HG03342 (cell line): Measurements from ENCODE around the gene RND3.

Experiments used
- ATAC-seq: cut with Tn5 transposase; IDR thresholded peaks from one replicate; pipeline ENCODE4 v1.9.1; 2021; ENCODE audit warnings: mild to moderate bottlenecking, moderate library complexity; ENCODE audit not compliant: unreplicated experiment

The RND3 gene

DNA sequence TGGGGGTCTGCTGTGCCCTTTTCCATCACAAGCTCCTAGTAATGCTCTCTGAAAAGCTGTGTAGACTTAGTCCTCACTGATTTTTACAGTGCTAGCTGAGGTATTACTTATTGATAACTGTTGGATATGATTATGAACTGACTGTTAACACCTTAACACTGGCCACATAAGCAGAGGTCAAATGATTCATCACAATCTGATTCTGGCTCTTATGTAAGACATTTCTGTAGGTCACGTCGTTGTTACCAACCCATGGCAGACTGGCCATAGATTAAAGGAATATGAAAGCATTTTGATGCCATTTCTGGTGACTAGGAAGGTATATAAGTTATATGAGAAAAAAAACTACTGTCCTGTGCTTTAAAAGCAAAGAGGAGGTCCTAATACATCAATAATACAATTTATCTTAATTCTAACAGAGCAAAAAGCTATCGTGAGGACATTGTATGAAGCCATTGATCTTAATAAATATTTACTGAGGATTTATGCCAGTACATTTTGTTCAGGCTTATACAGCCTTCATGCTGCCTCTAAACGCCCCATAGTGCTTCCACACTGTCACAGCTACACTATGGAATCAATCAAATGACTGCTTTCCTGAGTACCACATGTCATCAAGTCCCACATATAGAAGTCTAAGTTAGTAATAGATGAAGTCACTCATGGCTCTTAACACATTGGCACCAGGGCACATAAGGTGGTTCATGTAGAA lies 6.9 kb upstream of the RND3 start:
- ATAC-seq: no peak

DNA sequence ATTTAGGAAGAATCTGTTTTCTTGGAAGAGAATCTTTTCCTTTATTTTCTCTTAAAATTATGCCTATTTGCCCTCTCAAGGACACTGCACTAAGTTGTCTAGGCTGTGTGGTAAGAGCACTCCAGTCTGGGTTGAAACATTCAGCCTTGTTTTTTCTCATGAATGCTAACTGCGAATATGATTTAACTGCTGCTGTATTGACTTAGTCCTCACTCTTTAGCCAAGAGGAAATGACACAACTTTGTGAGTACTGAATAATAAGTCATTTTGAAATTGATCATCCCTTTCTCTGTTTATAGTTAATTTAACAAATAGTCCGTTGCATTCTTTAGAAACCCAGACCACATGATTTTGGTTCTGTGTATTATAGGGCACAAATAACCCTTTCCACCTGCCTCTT lies 4.5 kb upstream of the RND3 start:
- no peak for ATAC-seq

DNA sequence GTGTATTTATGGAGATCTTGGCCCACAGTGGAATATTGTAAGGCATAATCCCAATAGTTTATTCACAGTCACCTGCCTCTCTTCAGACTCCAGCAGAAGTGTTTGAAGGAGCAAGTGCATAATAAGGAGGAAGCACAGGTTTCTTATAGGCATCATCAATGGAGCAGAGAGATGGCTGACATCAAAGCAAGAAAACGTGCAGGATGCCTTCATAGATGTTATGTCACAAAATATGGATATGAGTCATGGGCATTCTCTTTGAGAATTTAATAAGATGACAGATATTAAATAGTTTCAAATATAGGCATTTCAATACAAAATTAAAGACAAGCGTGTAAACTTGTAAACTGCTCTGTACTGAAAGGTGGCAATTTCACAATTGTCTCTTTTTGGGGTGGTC lies 4.0 kb upstream of the RND3 start:
- ATAC-seq: no peak

DNA sequence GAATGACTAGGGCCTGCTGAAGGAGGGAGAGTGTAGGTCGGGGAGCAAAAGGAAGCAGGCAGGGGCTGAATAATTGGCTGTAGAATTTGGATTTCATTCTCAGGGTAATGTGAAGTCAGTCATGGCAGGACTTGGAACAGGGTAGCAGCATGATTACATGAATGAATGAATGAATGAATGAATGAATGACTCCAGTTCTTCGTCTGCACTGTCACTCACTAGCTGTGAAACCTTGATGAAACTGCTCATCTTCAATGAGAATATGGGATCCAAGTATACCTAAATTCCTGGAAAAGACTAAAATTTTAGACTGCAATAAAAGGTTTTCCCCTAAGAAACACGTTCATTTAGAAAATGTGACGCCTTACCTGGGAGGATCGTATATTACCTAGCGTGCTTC lies 3.0 kb upstream of the RND3 start:
- ATAC-seq: no peak

DNA sequence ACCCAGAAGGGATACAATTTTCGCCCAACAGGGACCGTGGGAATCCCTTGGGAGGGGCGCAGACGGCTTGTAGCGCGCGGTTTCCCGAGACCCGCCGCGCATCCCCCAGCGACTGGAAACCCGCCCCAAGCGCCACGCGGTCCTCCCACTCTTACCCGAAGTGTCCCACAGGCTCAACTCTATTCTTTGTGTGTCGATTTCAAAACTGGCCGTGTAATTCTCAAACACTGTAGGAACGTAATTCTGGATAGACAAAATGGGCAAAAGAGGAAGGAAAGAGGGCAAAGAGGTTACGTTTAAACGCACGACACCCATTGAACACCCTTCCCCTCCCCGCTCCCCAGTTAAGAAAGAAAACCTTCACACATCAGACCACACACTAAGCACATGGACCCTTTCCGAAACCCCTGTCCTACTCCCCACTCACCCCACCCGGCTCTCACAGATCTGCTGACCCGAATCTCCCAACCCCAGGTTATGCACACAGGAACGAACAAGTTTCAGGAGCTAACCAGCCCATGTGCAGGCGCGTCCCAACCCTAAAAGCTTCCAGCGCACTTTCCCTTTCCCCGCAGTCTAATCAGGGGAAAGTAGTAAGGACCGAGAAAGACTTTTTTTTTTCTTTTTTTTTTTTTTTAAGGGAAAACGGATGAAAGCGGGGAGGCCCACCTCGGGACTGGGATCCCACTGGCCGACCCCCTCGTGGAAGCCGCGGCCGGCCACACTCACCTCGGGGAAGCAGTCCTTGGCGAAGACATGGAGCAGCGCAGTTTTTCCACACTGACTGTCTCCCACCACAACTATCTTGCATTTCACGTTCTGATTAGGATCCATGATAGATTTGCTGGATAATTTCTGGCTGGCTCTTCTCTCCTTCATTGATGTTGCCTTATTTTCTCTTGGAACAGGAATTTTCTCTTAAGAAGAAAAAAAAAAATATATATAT lies 655 bp downstream of the RND3 start:
- ATAC-seq: no peak

DNA sequence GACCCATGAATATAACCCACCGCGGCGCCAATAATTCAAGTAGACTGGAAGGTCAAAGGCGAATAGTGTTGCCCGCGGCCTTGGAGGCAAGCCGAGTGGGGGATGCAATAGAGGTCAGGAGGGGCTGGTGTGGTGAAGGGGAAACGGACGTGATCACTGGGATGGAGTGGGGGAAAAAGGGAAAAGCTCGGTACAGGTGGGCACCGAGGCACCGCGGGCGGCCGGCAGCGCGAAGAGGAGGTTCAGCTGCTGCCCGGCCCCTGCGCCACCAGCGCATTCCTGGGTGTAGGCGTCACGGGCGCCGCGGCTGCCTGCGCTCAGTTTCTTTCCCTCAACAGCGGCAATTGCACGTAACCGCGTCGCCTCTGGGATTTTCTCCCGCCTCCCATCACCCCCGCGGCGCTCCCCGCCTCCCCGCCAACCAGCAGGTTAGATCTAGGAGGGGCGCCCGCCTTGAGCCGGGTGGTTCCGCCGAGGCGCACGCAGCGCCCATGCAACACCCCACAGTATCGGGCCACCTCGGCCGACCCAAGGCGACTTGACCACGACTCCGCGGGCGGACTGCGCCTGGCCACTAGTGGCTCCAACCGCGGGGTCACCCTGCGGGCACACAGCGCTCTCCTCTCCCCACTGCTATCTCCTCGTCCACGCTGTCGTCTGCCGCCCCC lies 1.5 kb downstream of the RND3 start:
- no peak for ATAC-seq

DNA sequence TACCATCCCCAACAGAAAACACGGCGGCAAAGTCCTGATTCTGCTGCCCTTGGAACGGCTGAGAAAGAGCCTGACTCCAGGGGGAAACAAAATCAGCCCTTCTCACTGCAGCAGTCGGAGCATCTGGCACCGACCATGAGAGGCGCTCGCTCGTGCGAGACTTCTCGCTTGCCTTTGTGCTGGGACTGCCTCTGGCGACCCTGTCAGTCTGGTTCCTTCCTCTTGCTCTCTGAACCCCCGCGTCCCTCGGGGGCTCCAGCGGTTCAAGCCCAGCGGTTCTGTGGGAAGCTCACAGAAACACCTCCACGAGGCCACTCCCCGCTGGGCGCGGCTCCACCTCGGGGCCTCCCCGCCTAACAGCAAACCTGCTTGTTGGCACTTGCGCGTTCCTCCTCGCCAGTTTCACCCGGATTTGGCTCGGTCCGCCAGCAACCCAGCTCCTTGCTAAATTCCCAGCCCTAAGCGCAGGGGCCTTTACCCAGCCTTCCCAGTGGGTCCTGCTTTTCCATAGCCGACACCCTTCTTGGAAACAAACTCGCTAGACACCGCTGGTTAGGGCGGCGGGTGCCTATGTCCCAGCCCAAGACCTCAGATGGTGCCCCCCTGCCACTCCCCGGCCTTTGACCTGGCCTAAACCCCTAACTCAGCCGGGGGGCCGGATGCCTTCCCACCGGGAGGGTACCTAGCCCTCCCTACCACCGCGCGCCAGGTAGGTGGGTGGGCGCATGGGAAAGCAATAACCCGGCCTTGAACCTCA lies 2.2 kb downstream of the RND3 start:
- ATAC-seq: peak; percentile 45

DNA sequence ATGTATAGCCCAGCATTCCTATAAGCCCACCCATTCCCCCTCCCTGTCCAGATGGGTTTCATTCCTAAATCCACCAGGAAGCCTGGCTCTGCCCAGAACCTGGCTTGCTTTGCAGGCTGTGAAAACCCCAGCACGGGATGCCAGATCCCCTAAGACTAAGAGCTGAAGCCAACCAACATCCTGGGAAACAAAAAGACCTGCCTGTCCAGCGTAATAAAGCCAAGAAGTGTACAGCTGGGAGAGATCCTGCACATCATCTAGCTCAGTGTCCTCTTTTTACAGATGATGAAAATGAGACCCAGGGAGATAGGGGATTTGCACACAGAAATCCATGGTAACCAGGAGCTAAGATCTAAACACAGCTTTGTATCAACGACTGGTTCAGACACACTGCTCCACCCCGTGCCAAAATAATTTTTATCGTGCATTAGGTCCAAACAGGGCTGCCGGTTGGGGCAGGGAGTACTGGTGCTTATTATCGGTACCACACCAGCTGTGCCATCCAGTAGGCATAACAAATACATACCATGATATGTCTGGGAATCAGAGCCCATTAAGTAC lies 2.9 kb downstream of the RND3 start:
- no peak for ATAC-seq

DNA sequence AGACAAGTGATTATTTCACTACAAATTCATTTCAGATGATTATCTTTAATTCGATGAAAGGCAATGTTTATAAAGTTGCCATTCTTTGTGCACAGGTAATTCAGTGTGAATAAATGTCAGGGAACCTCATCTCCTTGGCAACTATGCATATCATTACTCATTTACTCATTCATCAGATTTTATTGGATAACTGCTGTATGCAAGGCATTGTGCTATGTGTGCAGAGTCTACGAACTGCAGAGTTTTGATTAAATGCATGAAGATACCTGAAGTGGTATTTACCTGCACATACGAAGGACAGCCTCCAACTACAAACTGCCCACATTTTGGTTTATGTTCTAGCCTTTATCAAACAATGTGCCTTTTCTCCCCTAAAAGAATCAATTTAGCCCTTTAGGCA lies 3.5 kb downstream of the RND3 start:
- ATAC-seq: no peak

DNA sequence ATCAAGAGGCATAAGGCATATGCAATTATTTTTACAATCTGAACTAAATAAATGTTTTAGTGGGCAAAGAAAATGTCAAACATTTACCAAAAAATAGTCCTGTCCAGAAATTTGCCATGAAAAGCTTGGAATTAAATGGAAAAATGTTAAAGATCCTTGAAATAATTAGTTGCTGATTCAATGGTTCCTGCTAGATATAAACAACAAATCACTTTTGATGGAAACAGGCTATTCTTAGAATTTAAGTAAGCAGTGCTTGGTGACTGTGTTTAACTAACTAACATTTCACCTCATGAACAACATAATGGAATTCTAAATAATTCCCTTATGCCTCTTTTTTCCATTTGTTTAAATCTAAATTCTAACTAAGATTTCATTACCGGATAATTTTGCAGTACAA lies 3.9 kb downstream of the RND3 start:
- ATAC-seq: no peak

DNA sequence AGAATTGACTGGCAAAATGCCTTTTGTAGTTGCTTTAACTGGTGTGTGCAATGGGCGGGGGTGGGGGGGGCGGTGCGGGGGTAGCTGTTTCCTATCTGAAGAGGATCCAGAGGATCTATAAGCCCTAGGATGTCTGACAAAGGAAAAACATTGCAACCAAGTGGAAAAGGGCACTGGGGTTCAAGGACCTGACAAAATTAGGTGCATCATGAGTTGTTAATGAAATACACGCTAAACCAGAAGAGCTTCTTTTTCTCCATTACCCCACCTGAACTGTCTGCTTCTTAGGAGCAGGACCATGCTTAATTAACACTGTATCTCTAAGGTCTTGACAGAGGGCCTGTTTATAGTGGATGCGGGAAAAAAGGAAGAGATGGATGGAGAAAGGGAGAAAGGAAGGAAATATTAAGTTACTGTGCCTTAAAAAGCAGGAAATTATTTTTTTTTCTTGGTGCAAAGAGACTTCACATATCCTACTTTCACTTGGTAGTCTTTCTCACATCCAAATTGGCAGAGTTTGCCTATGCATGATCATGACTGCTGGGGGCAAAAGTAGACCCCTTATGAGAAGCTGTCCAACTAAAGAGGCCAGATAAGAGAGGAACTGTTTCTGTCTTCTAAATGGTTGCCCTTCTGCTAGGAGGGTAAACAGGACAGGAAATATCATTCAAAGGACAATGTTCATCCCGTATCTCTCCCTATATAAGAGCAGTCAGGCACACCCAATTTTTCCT lies 4.6 kb downstream of the RND3 start:
- ATAC-seq: no peak

DNA sequence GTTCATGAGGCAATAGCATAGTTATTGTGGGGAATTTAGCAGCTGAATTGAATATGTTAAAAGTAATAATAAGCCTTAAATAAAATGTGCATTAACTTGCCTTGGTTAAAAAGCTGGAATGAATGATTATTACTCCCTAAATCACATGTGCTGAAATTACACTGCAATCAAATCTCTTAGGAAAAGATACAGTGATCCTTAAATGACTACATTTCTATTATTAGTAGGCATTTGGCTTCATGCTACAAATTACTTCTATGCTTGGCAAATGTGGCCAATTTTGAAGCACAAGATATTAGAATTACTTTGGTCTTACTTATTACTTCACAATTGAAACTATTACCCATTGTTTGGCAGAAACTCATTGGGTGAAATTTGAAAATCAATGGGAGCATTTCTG lies 5.4 kb downstream of the RND3 start:
- no peak for ATAC-seq

DNA sequence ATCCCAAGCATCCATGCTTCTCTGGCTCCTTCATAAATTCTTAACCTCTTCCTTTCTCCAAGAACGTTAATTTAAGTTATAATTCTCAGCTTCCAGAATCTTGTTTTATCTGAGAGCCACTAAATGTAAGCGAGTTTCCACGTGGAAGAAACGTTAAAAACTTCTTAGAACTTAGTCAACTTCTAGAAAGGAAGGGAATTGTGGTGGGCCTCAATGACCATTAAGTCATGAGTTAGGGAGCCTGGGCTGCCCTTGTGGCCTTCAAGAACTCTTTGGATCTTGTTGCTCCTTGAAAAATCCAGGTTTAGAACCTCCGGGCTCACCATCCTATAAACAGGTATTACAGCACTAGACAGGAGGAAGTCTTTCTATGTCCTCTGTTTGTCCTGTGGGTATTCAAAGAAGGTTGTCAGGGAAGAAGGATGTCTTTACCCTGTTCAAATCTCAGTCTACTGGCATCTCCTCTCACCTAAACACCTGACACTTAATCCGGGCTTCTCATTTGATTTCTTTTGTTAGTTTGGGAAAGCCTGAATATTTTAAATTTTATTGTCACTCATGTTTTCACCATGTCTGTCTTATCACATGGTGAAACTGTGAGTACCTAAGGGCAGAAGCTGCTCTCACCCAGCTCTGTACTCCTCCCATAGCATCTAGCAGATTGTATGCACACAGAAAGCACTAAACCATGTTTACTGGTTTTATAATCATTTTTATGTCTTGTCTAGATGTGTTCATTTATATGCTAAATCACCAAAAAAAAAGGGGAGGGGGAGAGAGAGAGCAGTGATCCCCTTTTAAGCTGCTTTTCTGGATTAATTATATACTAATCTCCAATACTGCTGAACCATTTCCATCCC lies 6.3 kb downstream of the RND3 start:
- no peak for ATAC-seq

DNA sequence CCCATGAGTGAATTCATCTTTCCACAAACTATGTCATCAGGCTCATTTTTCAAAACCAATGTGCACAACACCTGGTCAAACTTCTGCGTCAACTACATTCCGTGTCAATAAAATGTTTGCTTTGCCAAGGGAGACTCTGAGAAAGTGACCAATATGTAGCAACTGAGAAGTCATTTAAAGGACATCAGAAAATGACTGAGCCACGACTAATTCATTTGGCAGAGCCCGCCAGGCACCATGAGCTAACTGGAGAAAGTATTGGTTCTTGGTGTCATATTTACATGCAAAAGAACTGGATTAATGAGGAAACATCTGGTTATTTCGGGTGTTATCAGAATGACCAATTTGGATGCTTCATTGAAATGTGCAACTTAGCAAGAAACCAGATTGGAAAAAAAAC lies 7.2 kb downstream of the RND3 start:
- ATAC-seq: no peak

DNA sequence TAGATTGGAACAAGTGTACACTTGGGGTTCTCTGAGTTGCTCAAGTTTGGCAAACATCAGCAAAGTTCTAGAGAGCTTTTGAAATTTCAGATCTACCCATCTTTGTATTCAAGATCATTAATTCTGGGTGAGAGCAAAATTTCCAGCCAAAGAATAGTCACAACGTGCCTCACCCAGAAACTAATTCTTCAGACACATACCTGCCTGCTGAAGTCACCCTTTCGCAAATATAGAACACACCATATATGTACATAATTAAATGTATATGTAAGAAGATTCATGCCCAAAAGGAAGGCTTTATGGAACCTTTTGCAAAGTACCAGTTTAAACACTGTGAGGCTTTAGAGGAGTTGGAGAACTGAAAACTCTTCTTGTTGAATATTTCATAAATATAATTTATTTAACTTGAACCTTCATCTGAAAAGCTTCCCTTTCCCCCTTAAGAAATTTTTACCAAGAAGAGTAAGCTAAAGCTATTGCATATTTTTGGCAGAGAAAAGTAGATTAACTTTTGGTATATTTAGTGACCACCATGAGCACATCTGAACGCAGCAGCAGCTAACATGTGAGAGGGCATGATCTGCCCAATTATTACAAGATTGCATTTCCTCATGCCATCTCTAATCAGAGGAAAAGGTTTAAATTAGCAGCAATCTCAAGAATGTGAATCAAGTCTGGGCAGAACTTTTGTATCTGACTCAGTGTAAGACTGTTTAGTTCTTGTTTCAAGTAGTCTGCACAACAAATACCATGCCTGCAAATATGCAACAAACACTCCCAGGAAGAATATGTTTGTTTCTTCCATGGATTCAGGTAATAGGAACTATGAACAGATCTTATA lies 8.2 kb downstream of the RND3 start:
- no peak for ATAC-seq

DNA sequence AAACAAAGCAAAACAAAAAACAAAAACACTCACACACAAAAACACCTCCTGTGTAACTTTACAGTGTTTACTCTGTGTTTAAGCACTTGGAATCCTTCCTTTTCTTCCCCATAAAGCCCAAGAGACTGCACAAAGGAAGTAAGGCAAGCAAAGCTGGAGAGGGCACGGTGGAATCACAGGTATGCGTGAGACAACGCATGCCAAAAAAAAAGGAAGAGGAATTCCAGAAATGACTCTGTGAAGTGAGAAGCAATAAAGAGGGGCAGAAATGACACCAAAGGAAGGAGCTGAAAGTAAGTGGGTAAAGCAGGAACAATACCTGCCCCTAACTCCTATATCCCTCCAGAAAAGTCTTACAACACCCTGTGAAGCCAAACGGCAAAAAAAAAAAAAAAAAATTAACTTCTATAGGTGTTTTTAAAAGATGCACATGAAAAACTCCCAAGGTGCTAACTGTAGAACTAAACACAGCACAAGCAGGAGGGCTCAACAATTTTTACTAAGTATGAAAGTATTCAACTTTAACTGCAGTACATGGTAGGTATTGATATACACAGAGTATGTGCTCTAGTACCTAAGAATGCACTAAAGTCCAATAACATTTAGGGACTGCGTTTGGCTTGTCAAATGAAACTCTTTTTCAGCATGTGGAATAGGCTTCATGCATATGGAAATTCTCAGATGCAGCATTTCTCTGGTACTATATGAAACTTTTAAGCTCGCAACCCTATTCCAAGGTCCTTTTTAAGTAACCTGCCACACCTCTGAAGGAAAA lies 9.1 kb downstream of the RND3 start:
- ATAC-seq: no peak

DNA sequence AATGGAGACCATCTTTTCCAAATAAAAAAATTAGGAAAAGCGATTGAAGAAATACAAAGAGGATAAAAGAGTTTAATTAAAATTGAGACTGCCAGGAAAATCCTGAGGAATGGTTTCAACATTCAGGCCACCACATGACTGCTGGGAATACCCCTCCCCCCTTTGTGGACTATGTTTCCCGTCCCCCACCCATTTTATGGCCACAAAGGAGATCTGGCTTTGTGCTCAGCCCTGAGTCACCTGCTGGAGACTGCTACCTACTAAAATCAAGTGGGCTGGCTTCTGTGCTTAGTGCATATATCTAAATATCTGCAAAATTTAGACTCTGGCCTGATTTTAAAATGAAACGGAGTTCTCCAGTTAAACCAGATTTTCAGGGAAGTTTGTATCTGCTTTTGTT lies 10.1 kb downstream of the RND3 start:
- no peak for ATAC-seq
